HepG2 (cell line): Measurements from ENCODE around the gene INF2. TPM values are rescaled to one million over a fixed set of nuclear protein-coding genes. Genes with fewer than 3 reads are reported as not detected.

Experiments used
- BRD4 ChIP-seq: sonication (generic); formaldehyde crosslinking; IDR thresholded peaks from 2 replicates; pipeline ENCODE4 v1.4.0; 2020; ENCODE audit warnings: missing genetic modification reagents
- CEBPG ChIP-seq: IDR thresholded peaks from 2 replicates; pipeline ENCODE4 v1.6.1; 2016
- CREBL2 ChIP-seq: sonication (generic); formaldehyde crosslinking; IDR thresholded peaks from 2 replicates; pipeline ENCODE4 v1.8.1; 2023; ENCODE audit warnings: missing genetic modification reagents, mild to moderate bottlenecking, borderline replicate concordance
- HNF1A ChIP-seq, 2 experiments: sonication (generic) in 1 of 2; formaldehyde crosslinking in 1 of 2; IDR thresholded peaks; 2 replicates each; pipeline versions ENCODE4 v1.4.0 to v1.6.1; 2016 to 2020; ENCODE audit warnings: borderline replicate concordance in 1 of 2, low read depth in 1 of 2, mild to moderate bottlenecking in 1 of 2, missing genetic modification reagents in 1 of 2
- RFXANK ChIP-seq: IDR thresholded peaks from 2 replicates; pipeline ENCODE4 v1.6.1; 2016
- TAF15 ChIP-seq: fragments of 200-400 bp; formaldehyde crosslinking; IDR thresholded peaks from one replicate; pipeline ENCODE4 v1.6.1; 2018; ENCODE audit warnings: mild to moderate bottlenecking, low read depth, low read length; ENCODE audit not compliant: poor library complexity, severe bottlenecking
- ZBED4 ChIP-seq: sonication (generic); formaldehyde crosslinking; IDR thresholded peaks from 2 replicates; pipeline ENCODE4 v1.4.0; 2020; ENCODE audit warnings: missing genetic modification reagents, borderline replicate concordance
- ZNF18 ChIP-seq: sonication (generic); formaldehyde crosslinking; IDR thresholded peaks from 2 replicates; pipeline ENCODE4 v1.8.0; 2022; ENCODE audit warnings: mild to moderate bottlenecking, missing genetic modification reagents; ENCODE audit not compliant: insufficient replicate concordance
- ZNF280D ChIP-seq: sonication (generic); formaldehyde crosslinking; IDR thresholded peaks from 2 replicates; pipeline ENCODE4 v1.5.1; 2020; ENCODE audit warnings: mild to moderate bottlenecking, missing genetic modification reagents
- ZNF33A ChIP-seq: sonication (generic); formaldehyde crosslinking; IDR thresholded peaks from 2 replicates; pipeline ENCODE4 v1.5.1; 2020; ENCODE audit warnings: missing genetic modification reagents, mild to moderate bottlenecking, moderate library complexity, borderline replicate concordance
- ZNF83 ChIP-seq: sonication (generic); formaldehyde crosslinking; IDR thresholded peaks from 2 replicates; pipeline ENCODE4 v1.4.0; 2020; ENCODE audit warnings: missing genetic modification reagents, mild to moderate bottlenecking, borderline replicate concordance
- polyA plus RNA-seq, 8 experiments: library from polyadenylated mRNA; depleted of rRNA in 3 of 8; stranded (reverse) in 7 of 8; unstranded in 1 of 8; fragments of >200 nt; fragmentation: Illumina TruSeq in 4 of 8; extraction: Trizol in 4 of 8; gene quantifications; 2 replicates each; pipeline versions ENCODE4 v1.2.1 to v1.2.3, GENCODE V29; 2011 to 2016; ENCODE audit warnings: low read depth in 4 of 8, missing spikeins in 1 of 8, mixed read lengths in 1 of 8; ENCODE audit not compliant: insufficient read depth in 1 of 8
- total RNA-seq, 5 experiments: library from RNA; depleted of rRNA; stranded (reverse); fragments of >200 nt; fragmentation: Illumina TruSeq; extraction: Trizol; gene quantifications; 2 replicates each; pipeline ENCODE4 v1.2.3, GENCODE V29; 2016; ENCODE audit warnings: low read depth in 1 of 5

Gene INF2
- total and polyA plus RNA-seq, 2 of the 13 experiments (the other 11 are each of a cell fraction or from before 2014, with no cell fraction given): 16.4 to 26.4 TPM

- no peak for TF ChIP-seq HNF1A (IDR thresholded peaks at IDR 0.05; ENCODE audit: low read depth)
- TF ChIP-seq HNF1A (CRISPR knock-in tag; IDR thresholded peaks at IDR 0.05; ENCODE audit: borderline replicate concordance): peak; percentile 71; the same call in 1 of the 2 replicates
- TF ChIP-seq ZBED4 (CRISPR knock-in tag): no peak; the same call in 1 of the 2 replicates
- peak; percentile 96 for TF ChIP-seq ZNF18 (CRISPR knock-in tag)
- TF ChIP-seq CREBL2 (CRISPR knock-in tag): no peak
- TF ChIP-seq ZNF83: no peak
- TF ChIP-seq CEBPG (CRISPR knock-in tag): no peak
- no peak for TF ChIP-seq RFXANK
- peak; percentile 55 for TF ChIP-seq TAF15
- TF ChIP-seq ZNF280D (CRISPR knock-in tag): 0 out of 2 replicates have a peak, but pooled peaks have one; percentile 45
- TF ChIP-seq BRD4 (CRISPR knock-in tag): peak; percentile 71
- TF ChIP-seq ZNF33A (CRISPR knock-in tag): no peak
These were observed 23.5 kb upstream of the INF2 start (continued) for GRCh38 chr14:104665657-104666522.
